DND-41 (cell line): ENCODE data around the gene IL21R.

Experiments
- EZH2 ChIP-seq: IDR thresholded peaks from 3 replicates; pipeline ENCODE4 v1.6.1; 2012; ENCODE audit warnings: borderline replicate concordance, low read depth, mild to moderate bottlenecking, moderate library complexity, low read length, inconsistent platforms; ENCODE audit not compliant: severe bottlenecking
- TF ChIP-seq, protein P1 (sequence below): IDR thresholded peaks from 2 replicates; pipeline ENCODE4 v1.5.1; 2012; ENCODE audit warnings: borderline replicate concordance, low read length, moderate library complexity, mild to moderate bottlenecking; ENCODE audit not compliant: poor library complexity, severe bottlenecking; ENCODE audit errors: extremely low read depth

DNA sequence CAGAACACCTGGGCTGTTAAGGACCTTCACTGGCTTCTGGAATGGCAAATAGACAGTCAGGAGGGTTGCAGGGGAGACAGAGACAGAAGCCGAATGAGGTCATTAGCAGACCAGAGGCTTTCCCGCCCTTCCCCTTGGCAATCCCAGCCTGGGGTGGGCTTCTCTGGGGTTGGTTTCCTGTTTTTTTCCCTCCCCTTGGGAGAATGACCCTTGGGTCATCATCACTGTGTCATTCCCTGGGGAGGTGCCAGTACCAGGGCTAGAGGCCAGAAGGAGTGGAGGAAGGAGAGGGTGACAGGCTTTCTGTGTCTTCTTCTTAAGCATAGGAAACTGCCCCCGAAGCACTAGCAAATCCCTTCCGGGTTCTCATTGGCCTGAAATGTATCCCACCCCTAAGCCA lies 42.9 kb upstream of the IL21R start:
- TF ChIP-seq, protein P1, sequence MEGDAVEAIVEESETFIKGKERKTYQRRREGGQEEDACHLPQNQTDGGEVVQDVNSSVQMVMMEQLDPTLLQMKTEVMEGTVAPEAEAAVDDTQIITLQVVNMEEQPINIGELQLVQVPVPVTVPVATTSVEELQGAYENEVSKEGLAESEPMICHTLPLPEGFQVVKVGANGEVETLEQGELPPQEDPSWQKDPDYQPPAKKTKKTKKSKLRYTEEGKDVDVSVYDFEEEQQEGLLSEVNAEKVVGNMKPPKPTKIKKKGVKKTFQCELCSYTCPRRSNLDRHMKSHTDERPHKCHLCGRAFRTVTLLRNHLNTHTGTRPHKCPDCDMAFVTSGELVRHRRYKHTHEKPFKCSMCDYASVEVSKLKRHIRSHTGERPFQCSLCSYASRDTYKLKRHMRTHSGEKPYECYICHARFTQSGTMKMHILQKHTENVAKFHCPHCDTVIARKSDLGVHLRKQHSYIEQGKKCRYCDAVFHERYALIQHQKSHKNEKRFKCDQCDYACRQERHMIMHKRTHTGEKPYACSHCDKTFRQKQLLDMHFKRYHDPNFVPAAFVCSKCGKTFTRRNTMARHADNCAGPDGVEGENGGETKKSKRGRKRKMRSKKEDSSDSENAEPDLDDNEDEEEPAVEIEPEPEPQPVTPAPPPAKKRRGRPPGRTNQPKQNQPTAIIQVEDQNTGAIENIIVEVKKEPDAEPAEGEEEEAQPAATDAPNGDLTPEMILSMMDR = no peak
- no peak for TF ChIP-seq EZH2
